Measurements from ENCODE around the gene CNN2. TPM values are rescaled to one million over a fixed set of nuclear protein-coding genes. Genes with fewer than 3 reads are reported as not detected.

Gene CNN2
- total RNA-seq, 4 donors from 2014 or later: 39.2 to 57.6 (median 48.2) TPM

- no peaks in the 10 kb centered on the region for H3K36me3 ChIP-seq
- no peak overlapping the region for H3K4me3 ChIP-seq
- 95% methylated on average over 40 of the region's 50 CpGs; no CpG with 5 or more reads in 1 of the 2 donors for WGBS, 2 donors (ENCODE audit: low coverage in 1 of 2)
- no peak for DNase-seq
- no peaks in the 10 kb centered on the region for H3K27me3 ChIP-seq
- no peaks in the 10 kb centered on the region for H3K9me3 ChIP-seq
- TF ChIP-seq CTCF (IDR thresholded peaks at IDR 0.05): no peak
- TF ChIP-seq POLR2A (IDR thresholded peaks at IDR 0.05): no peak
- no peak for TF ChIP-seq EP300 (IDR thresholded peaks at IDR 0.05; ENCODE audit: low read depth)
- TF ChIP-seq POLR2AphosphoS5 (IDR thresholded peaks at IDR 0.05): no peak
- peaks cover 0 to 53% (median 22%) of the 10 kb centered on the region in 4 donors for H3K4me1 ChIP-seq
- in situ Hi-C loops (cut with MboI; ENCODE audit: low pct_ligation_motif_present in 1 of 4, low pct_unique_long_range_greater_than_20kb in 1 of 4, low sequenced_read_pairs in 3 of 4): no loop called here
- no peak overlapping the region for H3K27ac ChIP-seq
- intact Hi-C loops (cut with DNase I; ENCODE audit: low total_unique reads): no loop called here
Measured at GRCh38 chr19:1080360-1081161, 54.2 kb downstream of the CNN2 start.

GRCh38 chr19:1081301-1082164 lies 55.1 kb downstream of the CNN2 start:
- peak overlapping the region; percentile 35 to 73 (median 64) for H3K27ac ChIP-seq
- WGBS, 2 donors (ENCODE audit: low coverage in 1 of 2): 77% methylated on average over 46 of the region's 58 CpGs; no CpG with 5 or more reads in 1 of the 2 donors
- DNase-seq: no peak
- H3K36me3 ChIP-seq: no peaks in the 10 kb centered on the region
- no peaks in the 10 kb centered on the region for H3K27me3 ChIP-seq
- intact Hi-C loops (cut with DNase I; ENCODE audit: low total_unique reads): no loop called here
- peak overlapping the region in 2 of 4 donors; percentile 7 to 15 for H3K4me3 ChIP-seq
- in situ Hi-C loops (cut with MboI; ENCODE audit: low pct_ligation_motif_present in 1 of 4, low pct_unique_long_range_greater_than_20kb in 1 of 4, low sequenced_read_pairs in 3 of 4): no loop called here
- peaks cover 0 to 44% (median 19%) of the 10 kb centered on the region in 4 donors for H3K4me1 ChIP-seq
- no peaks in the 10 kb centered on the region for H3K9me3 ChIP-seq
- no peak for TF ChIP-seq CTCF (IDR thresholded peaks at IDR 0.05)
- no peak for TF ChIP-seq POLR2A (IDR thresholded peaks at IDR 0.05)
- no peak for TF ChIP-seq EP300 (IDR thresholded peaks at IDR 0.05; ENCODE audit: low read depth)
- no peak for TF ChIP-seq POLR2AphosphoS5 (IDR thresholded peaks at IDR 0.05)

DNA sequence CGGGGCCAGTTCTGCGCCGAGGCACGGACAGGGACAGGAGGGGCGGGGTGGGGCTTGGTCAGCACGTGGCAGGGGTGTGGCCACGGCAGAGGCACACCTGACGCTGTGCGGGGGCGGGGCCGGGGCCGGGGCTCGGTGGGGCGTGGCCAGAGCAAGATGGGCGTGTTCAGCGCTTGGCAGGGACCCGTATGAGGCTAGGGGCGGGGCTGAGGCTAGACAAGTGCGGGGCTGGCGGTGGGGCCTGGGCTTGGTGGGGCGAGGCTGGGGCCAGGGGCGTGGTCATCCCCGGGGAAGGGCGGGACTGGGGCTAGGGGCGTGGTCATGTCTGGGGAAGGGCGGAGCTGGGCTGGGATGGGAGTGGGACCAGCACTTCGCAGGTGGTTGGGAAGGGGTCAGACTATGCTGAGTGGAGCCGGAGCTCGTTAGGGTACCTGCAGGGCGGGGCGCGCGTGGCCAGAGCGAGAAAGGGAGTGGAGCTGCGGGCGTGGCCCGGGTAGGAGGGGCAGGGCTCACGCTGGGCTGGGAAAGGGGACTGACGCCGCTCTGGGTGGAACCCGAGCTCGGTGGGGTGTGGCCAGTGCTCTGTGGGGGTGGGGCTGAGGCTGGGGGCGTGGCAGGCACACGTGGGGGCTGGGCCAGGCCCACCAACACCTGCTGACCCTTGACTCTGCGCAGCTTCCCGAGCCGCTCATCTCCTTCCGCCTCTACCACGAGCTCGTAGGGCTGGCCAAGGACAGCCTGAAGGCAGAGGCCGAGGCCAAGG lies 55.9 kb downstream of the CNN2 start:
- Histone ChIP-seq H3K27ac (peak overlapping the region; percentile 61 to 73 (median 70)), H3K9me3 (no peaks in the 10 kb centered on the region), H3K27me3 (no peaks in the 10 kb centered on the region), H3K4me1 (peaks cover 0 to 36% (median 20%) of the 10 kb centered on the region in 4 donors), H3K4me3 (peak overlapping the region in 3 of 4 donors; percentile 22 to 38 (median 38)), H3K36me3 (no peaks in the 10 kb centered on the region)
- in situ Hi-C loops (cut with MboI; ENCODE audit: low pct_ligation_motif_present in 1 of 4, low pct_unique_long_range_greater_than_20kb in 1 of 4, low sequenced_read_pairs in 3 of 4) (no loop called here), intact Hi-C loops (cut with DNase I; ENCODE audit: low total_unique reads) (no loop called here)
- peak; percentile 58 for TF ChIP-seq POLR2A (IDR thresholded peaks at IDR 0.05)
- peak in 2 of 3 donors; percentile 71 to 80 for TF ChIP-seq POLR2AphosphoS5 (IDR thresholded peaks at IDR 0.05)
- no peak for TF ChIP-seq EP300 (IDR thresholded peaks at IDR 0.05; ENCODE audit: low read depth)
- 19% methylated on average over 35 of the region's 51 CpGs; no CpG with 5 or more reads in 1 of the 2 donors for WGBS, 2 donors (ENCODE audit: low coverage in 1 of 2)
- peak; percentile 96 for DNase-seq

DNA sequence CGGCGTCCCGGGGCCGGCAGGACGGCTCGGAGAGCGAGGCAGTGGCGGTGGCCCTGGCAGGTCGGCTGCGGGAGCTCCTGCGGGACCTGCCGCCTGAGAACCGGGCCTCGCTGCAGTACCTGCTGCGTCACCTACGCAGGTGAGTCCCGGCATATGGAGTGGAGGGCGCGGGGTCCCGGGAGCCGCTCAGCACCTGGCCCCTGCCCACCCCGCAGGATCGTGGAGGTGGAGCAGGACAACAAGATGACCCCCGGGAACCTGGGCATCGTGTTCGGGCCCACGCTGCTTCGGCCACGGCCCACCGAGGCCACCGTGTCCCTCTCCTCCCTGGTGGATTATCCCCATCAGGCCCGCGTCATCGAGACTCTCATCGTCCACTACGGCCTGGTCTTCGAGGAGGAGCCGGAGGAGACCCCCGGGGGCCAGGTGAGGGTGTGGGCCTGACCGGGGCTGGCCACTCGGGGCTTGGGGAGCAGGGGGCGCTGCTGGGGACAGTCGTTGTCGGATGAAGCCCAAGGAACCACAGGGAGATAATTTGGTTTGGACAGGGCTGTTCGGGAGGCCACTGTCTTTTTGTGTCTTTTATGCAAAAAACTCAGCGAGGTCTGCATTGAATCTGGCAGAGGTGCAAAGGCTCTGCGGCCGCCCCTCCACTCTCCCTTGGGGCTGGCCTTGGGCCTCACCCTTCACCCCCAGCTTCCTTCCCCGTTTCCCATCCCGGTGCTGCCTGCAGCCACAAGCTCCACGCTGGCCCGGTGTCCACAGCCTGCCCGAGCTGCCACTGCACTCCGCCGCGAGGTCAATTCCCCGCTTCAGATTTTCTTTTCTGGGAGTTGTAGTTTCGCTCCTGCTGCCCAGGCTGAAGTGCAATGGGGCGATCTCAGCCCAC lies 56.8 kb downstream of the CNN2 start:
- Histone ChIP-seq H3K9me3 (no peaks in the 10 kb centered on the region), H3K27ac (peak overlapping the region; percentile 61 to 73 (median 70)), H3K4me3 (peak overlapping the region in 3 of 4 donors; percentile 22 to 38 (median 38)), H3K27me3 (no peaks in the 10 kb centered on the region), H3K4me1 (peaks cover 2 to 36% (median 22%) of the 10 kb centered on the region in 4 donors), H3K36me3 (no peaks in the 10 kb centered on the region)
- peak; percentile 14 for DNase-seq
- intact Hi-C loops (cut with DNase I; ENCODE audit: low total_unique reads): no loop called here
- TF ChIP-seq POLR2A (IDR thresholded peaks at IDR 0.05): no peak
- no peak for TF ChIP-seq POLR2AphosphoS5 (IDR thresholded peaks at IDR 0.05)
- TF ChIP-seq CTCF (IDR thresholded peaks at IDR 0.05): no peak
- no peak for TF ChIP-seq EP300 (IDR thresholded peaks at IDR 0.05; ENCODE audit: low read depth)
- in situ Hi-C loops (cut with MboI; ENCODE audit: low pct_ligation_motif_present in 1 of 4, low pct_unique_long_range_greater_than_20kb in 1 of 4, low sequenced_read_pairs in 3 of 4): no loop called here
- WGBS, 2 donors (ENCODE audit: low coverage in 1 of 2): 60 to 73% methylated on average over 1 to 33 of the region's 59 CpGs

All from transverse colon (tissue), 4 donors.